WTC11 (cell line): ENCODE measurements around the gene TMEM255A. TPM values are rescaled to one million over a fixed set of nuclear protein-coding genes. Genes with fewer than 3 reads are reported as not detected.

ENCODE experiments used
- ATAC-seq: fragments of 200-7000 bp; cut with Tn5 transposase; 2 replicates; pipeline ENCODE4 v1.10.0; 2021; ENCODE audit warnings: mild to moderate bottlenecking, moderate library complexity
- CTCF ChIA-PET: fragments of 300-600 bp; sonication (Branson Sonifier 250); formaldehyde crosslinking; loops from one replicate; lab custom pipeline; 2021; ENCODE audit warnings: antibody characterized with exemption; lab: Charles Lee
- POLR2A ChIA-PET: fragments of 350-600 bp; sonication (Branson Sonifier 250); formaldehyde crosslinking; loops from one replicate; lab custom pipeline; 2021; ENCODE audit warnings: antibody characterized with exemption; lab: Charles Lee
- DNase-seq: peaks from one replicate; pipeline ENCODE4 v3.0.0; 2021; ENCODE audit warnings: low spot score
- H3K27ac Mint-ChIP-seq: 2 replicates; pipeline ENCODE4 v1.8.0; 2021; ENCODE audit warnings: mixed read lengths
- H3K27me3 Mint-ChIP-seq: 2 replicates; pipeline ENCODE4 v1.8.0; 2021; ENCODE audit warnings: low read depth, mild to moderate bottlenecking, moderate library complexity, mixed read lengths
- H3K36me3 Mint-ChIP-seq: 2 replicates; pipeline ENCODE4 v1.8.0; 2021; ENCODE audit warnings: mixed read lengths
- H3K4me1 Mint-ChIP-seq: 2 replicates; pipeline ENCODE4 v1.8.0; 2022; ENCODE audit warnings: mixed read lengths
- H3K4me3 Mint-ChIP-seq: 2 replicates; pipeline ENCODE4 v1.8.0; 2021; ENCODE audit warnings: mild to moderate bottlenecking, moderate library complexity, mixed read lengths
- H3K9me3 Mint-ChIP-seq: 2 replicates; pipeline ENCODE4 v1.8.0; 2021; ENCODE audit warnings: mixed read lengths
- AR ChIP-seq: fragments of 250-450 bp; sonication (Bioruptor Pico); IDR thresholded peaks from 2 replicates; pipeline ENCODE4 v1.9.0; 2021; ENCODE audit warnings: mild to moderate bottlenecking
- ATF3 ChIP-seq: sonication (generic); formaldehyde crosslinking; conservative IDR thresholded peaks from 2 replicates; pipeline ENCODE4 v1.8.1; 2022; ENCODE audit warnings: mild to moderate bottlenecking, missing genetic modification reagents
- CDX4 ChIP-seq: fragments of 250-450 bp; sonication (Bioruptor Pico); IDR thresholded peaks from 2 replicates; pipeline ENCODE4 v1.9.0; 2021; ENCODE audit warnings: moderate library complexity, mild to moderate bottlenecking, inconsistent platforms, borderline replicate concordance
- CREM ChIP-seq: sonication (generic); formaldehyde crosslinking; IDR thresholded peaks from 2 replicates; pipeline ENCODE4 v1.8.1; 2022; ENCODE audit warnings: mild to moderate bottlenecking, missing genetic modification reagents, moderate library complexity
- ERG ChIP-seq: fragments of 250-450 bp; sonication (Bioruptor Pico); IDR thresholded peaks from 2 replicates; pipeline ENCODE4 v1.8.0; 2021; ENCODE audit warnings: mild to moderate bottlenecking
- ESRRA ChIP-seq: sonication (generic); formaldehyde crosslinking; IDR thresholded peaks from 2 replicates; pipeline ENCODE4 v1.8.1; 2022; ENCODE audit warnings: mild to moderate bottlenecking, missing genetic modification reagents, borderline replicate concordance
- JAZF1 ChIP-seq: fragments of 250-450 bp; sonication (Bioruptor Pico); IDR thresholded peaks from 2 replicates; pipeline ENCODE4 v1.9.0; 2021; ENCODE audit warnings: moderate library complexity, mild to moderate bottlenecking, inconsistent platforms
- MXD4 ChIP-seq: fragments of 250-450 bp; sonication (Bioruptor Pico); IDR thresholded peaks from 2 replicates; pipeline ENCODE4 v1.8.0; 2021; ENCODE audit warnings: mild to moderate bottlenecking, moderate library complexity, borderline replicate concordance
- NR3C1 ChIP-seq: sonication (generic); formaldehyde crosslinking; conservative IDR thresholded peaks from 2 replicates; pipeline ENCODE4 v1.8.1; 2023; ENCODE audit warnings: low read depth, mild to moderate bottlenecking, missing genetic modification reagents
- RORB ChIP-seq: fragments of 250-450 bp; sonication (Bioruptor Pico); IDR thresholded peaks from 2 replicates; pipeline ENCODE4 v1.9.0; 2021; ENCODE audit warnings: mild to moderate bottlenecking
- SP1 ChIP-seq: sonication (generic); formaldehyde crosslinking; conservative IDR thresholded peaks from 2 replicates; pipeline ENCODE4 v1.8.1; 2022; ENCODE audit warnings: missing genetic modification reagents
- STAT6 ChIP-seq: sonication (generic); formaldehyde crosslinking; conservative IDR thresholded peaks from 2 replicates; pipeline ENCODE4 v1.8.1; 2023; ENCODE audit warnings: mild to moderate bottlenecking, low read depth, missing genetic modification reagents, moderate library complexity
- USF1 ChIP-seq: sonication (generic); formaldehyde crosslinking; IDR thresholded peaks from 2 replicates; pipeline ENCODE4 v1.8.0; 2022; ENCODE audit warnings: mild to moderate bottlenecking, missing genetic modification reagents
- ZNF219 ChIP-seq: sonication (generic); formaldehyde crosslinking; IDR thresholded peaks from 2 replicates; pipeline ENCODE4 v1.8.0; 2023; ENCODE audit warnings: missing genetic modification reagents, mild to moderate bottlenecking, borderline replicate concordance
- ZNF281 ChIP-seq: sonication (generic); formaldehyde crosslinking; IDR thresholded peaks from 2 replicates; pipeline ENCODE4 v1.8.0; 2023; ENCODE audit warnings: mild to moderate bottlenecking, missing genetic modification reagents
- total RNA-seq: library from RNA; stranded (reverse); gene quantifications from 3 replicates; pipeline ENCODE4 v1.2.3, GENCODE V29; 2021

TMEM255A gene
- total RNA-seq, 1 experiment from 2014 or later: 0.61 TPM

- peaks cover 10% of the 10 kb centered on the region; the same call in 1 of the 2 replicates for H3K4me1 Mint-ChIP-seq
- DNase-seq (no peak), ATAC-seq (no peak)
- ChIA-PET POLR2A (interaction anchor here (0.6 kb wide), 1 partner anchor 31 kb away, joined by 3 read pairs; no protein-coding TSS in a partner anchor), CTCF (no interaction called here)
- H3K36me3 Mint-ChIP-seq: no peaks in the 10 kb centered on the region
- no peak for TF ChIP-seq JAZF1 (CRISPR knock-in tag)
- no peak for TF ChIP-seq ZNF219 (CRISPR knock-in tag)
- peaks cover 24% of the 10 kb centered on the region for H3K27me3 Mint-ChIP-seq
- H3K4me3 Mint-ChIP-seq: no peak overlapping the region
- H3K27ac Mint-ChIP-seq: no peak overlapping the region
- no peaks in the 10 kb centered on the region for H3K9me3 Mint-ChIP-seq
Measured at GRCh38 chrX:120282697-120283096, 28.6 kb downstream of the TMEM255A start.

GRCh38 chrX:120281761-120282160, 29.5 kb downstream of the TMEM255A start:
- TF ChIP-seq CDX4 (CRISPR knock-in tag): no peak
- TF ChIP-seq NR3C1: no peak
- Mint-ChIP-seq H3K27me3 (peaks cover 26% of the 10 kb centered on the region), H3K9me3 (no peaks in the 10 kb centered on the region), H3K4me1 (peaks cover 12% of the 10 kb centered on the region), H3K27ac (no peak overlapping the region), H3K4me3 (no peak overlapping the region), H3K36me3 (no peaks in the 10 kb centered on the region)
- POLR2A ChIA-PET: interaction anchor here (0.6 kb wide), 1 partner anchor 73 kb away, joined by 3 read pairs; no protein-coding TSS in a partner anchor
- ATAC-seq (no peak), DNase-seq (no peak)
- CTCF ChIA-PET: interaction anchor here (0.8 kb wide), 1 partner anchor 19 kb away, joined by 3 read pairs; no protein-coding TSS in a partner anchor

- H3K4me1 Mint-ChIP-seq: peaks cover 17% of the 10 kb centered on the region
- ChIA-PET CTCF (interaction anchor here (0.8 kb wide), 1 partner anchor 18 kb away, joined by 3 read pairs; no protein-coding TSS in a partner anchor), POLR2A (interaction anchor here (0.7 kb wide), 1 partner anchor 188 kb away, joined by 5 read pairs; the partner anchor contains the start of gene LAMP2)
- H3K9me3 Mint-ChIP-seq: no peaks in the 10 kb centered on the region
- ATAC-seq (no peak), DNase-seq (no peak)
- no peak overlapping the region for H3K4me3 Mint-ChIP-seq
- no peak overlapping the region for H3K27ac Mint-ChIP-seq
- H3K27me3 Mint-ChIP-seq: peaks cover 30% of the 10 kb centered on the region
- no peaks in the 10 kb centered on the region for H3K36me3 Mint-ChIP-seq
- no peak for TF ChIP-seq ATF3 (CRISPR knock-in tag)
Measured at GRCh38 chrX:120281021-120281624, 30.1 kb downstream of the TMEM255A start.

GRCh38 chrX:120274958-120275357, 36.3 kb downstream of the TMEM255A start:
- Mint-ChIP-seq H3K4me1 (peaks cover 37% of the 10 kb centered on the region), H3K27me3 (peaks cover 32% of the 10 kb centered on the region), H3K36me3 (no peaks in the 10 kb centered on the region), H3K9me3 (no peaks in the 10 kb centered on the region), H3K4me3 (peak overlapping the region; percentile 41), H3K27ac (peak overlapping the region; percentile 82)
- CTCF ChIA-PET: interaction anchor here (0.6 to 2.1 kb wide), 6 partner anchors 11 to 185 kb away, joined by 3 to 6 read pairs (median 4); no protein-coding TSS in a partner anchor
- DNase-seq: no peak
- peak; percentile 88 for ATAC-seq
- POLR2A ChIA-PET: interaction anchor here (0.7 kb wide), 2 partner anchors 34 to 41 kb away, joined by 3 to 7 read pairs; no protein-coding TSS in a partner anchor
- TF ChIP-seq NR3C1 (no peak), STAT6 (CRISPR knock-in tag) (no peak), AR (CRISPR knock-in tag) (no peak), RORB (no peak), CREM (CRISPR knock-in tag) (no peak), SP1 (CRISPR knock-in tag) (no peak), ZNF281 (CRISPR knock-in tag) (no peak), MXD4 (no peak), ESRRA (CRISPR knock-in tag) (no peak), ERG (CRISPR knock-in tag) (no peak), USF1 (no peak)
